SK-N-SH treated with all-trans-retinoic acid at 6 μM for 48 hours (cell line): Measurements from ENCODE around the gene CLEC16A.

Source experiments
- ARNTL ChIP-seq: fragments of 450-650 bp; formaldehyde crosslinking; IDR thresholded peaks from 2 replicates; pipeline ENCODE4 v1.5.0; 2020; ENCODE audit warnings: low read depth, mild to moderate bottlenecking, moderate library complexity, borderline replicate concordance
- ISL1 ChIP-seq: fragments of 250-450 bp; sonication (Bioruptor Pico); IDR thresholded peaks from 2 replicates; pipeline ENCODE4 v2.1.2; 2022; ENCODE audit warnings: mild to moderate bottlenecking, moderate library complexity
- PATZ1 ChIP-seq: fragments of 250-450 bp; sonication (Bioruptor Pico); IDR thresholded peaks from 2 replicates; pipeline ENCODE4 v1.8.0; 2020; ENCODE audit warnings: mild to moderate bottlenecking, moderate library complexity, borderline replicate concordance

DNA sequence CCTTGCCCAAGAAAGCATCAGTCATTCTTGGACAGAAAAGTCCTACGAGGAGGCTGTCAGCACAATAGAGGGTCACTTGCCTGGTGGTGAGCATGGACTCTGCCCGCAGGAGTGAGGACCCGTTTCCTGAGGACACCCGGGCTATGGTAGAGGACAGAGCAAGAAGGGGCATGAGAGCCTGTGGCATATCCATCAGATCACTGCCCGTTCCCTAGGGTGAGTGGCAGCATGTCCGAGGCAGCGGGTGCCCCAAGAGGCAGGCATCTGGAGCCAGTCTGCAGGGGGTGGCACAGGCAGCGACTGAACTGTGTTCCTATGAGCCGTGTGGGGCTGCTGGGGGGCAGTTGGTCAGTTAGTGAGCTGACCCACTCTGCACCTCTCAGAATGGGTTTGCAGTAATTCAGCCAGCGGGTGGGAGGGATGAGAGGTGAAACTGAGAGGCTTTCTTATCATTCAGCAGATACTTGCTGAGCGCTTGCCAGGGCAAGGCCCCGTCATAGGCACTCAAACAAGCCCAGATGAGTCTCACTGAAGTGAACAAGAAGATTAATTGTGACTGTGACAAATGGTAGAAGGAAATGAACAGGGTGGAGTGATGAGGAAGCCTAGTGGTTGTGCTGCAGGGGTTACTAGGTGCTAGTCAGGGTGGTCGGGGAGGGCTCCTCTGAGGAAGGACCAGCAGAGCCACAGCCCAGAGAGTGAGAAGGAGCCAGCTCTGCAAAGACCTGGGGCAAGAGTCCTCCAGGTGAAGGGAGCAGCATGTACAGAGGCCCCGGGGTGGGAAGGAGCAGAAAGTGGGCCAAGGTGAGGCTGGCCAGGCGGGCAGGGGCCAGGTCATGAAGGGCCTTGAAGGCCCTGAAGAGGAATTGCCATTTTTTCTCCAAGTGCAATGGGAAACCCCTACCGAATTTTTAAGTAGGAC is 87.9 kb downstream of the CLEC16A start:
- TF ChIP-seq ARNTL (no peak), ISL1 (CRISPR knock-in tag) (no peak), PATZ1 (CRISPR knock-in tag) (no peak)
